ENCODE measurements around the gene SIDT2. TPM values are rescaled to one million over a fixed set of nuclear protein-coding genes. Genes with fewer than 3 reads are reported as not detected.

SIDT2 gene
- total and polyA plus RNA-seq, 2 of the 13 experiments (the other 11 are each of a cell fraction or from before 2014, with no cell fraction given), result 11.5 to 28.0 TPM

- TF ChIP-seq ZNF891 (CRISPR knock-in tag; IDR thresholded peaks at IDR 0.05) (no peak), SRSF4 (IDR thresholded peaks at IDR 0.05; ENCODE audit: low read depth, low read length, poor library complexity, severe bottlenecking) (no peak)
Observed at GRCh38 chr11:117130879-117131278, 47.7 kb upstream of the SIDT2 start (continued).

GRCh38 chr11:117134431-117134830, 44.1 kb upstream of the SIDT2 start:
- POLR2A ChIA-PET, result interaction anchor here (2.1 kb wide), 1 partner anchor 10 kb away, joined by 10 read pairs; the partner anchor contains the start of gene PAFAH1B2
- WGBS (ENCODE audit: low lambda C conversion rate), result 50% methylated on average over 2 of the region's 3 CpGs
- TF ChIP-seq TBX3 (IDR thresholded peaks at IDR 0.05; ENCODE audit: borderline replicate concordance), result no peak
- TF ChIP-seq SRF (IDR thresholded peaks at IDR 0.05; ENCODE audit: low read depth, low read length), result no peak
- TF ChIP-seq ZNF577 (CRISPR knock-in tag; IDR thresholded peaks at IDR 0.05; ENCODE audit: borderline replicate concordance, low read depth), result no peak
- TF ChIP-seq PAX8 (CRISPR knock-in tag; IDR thresholded peaks at IDR 0.05; ENCODE audit: borderline replicate concordance), result no peak
- no peak for TF ChIP-seq THRA (CRISPR knock-in tag; IDR thresholded peaks at IDR 0.05; ENCODE audit: borderline replicate concordance)
- TF ChIP-seq ZNF546 (CRISPR knock-in tag; conservative IDR thresholded peaks at IDR 0.05), result no peak
- TF ChIP-seq, protein P1, sequence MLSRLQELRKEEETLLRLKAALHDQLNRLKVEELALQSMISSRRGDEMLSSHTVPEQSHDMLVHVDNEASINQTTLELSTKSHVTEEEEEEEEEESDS (CRISPR knock-in tag; IDR thresholded peaks at IDR 0.05; ENCODE audit: borderline replicate concordance), result no peak
- TF ChIP-seq, protein P2, sequence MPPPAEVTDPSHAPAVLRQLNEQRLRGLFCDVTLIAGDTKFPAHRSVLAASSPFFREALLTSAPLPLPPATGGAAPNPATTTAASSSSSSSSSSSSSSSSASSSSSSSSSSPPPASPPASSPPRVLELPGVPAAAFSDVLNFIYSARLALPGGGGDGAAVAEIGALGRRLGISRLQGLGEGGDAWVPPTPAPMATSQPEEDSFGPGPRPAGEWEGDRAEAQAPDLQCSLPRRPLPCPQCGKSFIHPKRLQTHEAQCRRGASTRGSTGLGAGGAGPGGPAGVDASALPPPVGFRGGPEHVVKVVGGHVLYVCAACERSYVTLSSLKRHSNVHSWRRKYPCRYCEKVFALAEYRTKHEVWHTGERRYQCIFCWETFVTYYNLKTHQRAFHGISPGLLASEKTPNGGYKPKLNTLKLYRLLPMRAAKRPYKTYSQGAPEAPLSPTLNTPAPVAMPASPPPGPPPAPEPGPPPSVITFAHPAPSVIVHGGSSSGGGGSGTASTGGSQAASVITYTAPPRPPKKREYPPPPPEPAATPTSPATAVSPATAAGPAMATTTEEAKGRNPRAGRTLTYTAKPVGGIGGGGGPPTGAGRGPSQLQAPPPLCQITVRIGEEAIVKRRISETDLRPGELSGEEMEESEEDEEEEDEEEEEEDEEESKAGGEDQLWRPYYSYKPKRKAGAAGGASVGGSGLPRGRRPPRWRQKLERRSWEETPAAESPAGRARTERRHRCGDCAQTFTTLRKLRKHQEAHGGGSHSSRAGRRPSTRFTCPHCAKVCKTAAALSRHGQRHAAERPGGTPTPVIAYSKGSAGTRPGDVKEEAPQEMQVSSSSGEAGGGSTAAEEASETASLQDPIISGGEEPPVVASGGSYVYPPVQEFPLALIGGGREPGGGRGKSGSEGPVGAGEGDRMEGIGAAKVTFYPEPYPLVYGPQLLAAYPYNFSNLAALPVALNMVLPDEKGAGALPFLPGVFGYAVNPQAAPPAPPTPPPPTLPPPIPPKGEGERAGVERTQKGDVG (CRISPR knock-in tag; IDR thresholded peaks at IDR 0.05; ENCODE audit: borderline replicate concordance), result no peak
- TF ChIP-seq KLF16 (CRISPR knock-in tag; IDR thresholded peaks at IDR 0.05), result no peak
- TF ChIP-seq, protein P3, sequence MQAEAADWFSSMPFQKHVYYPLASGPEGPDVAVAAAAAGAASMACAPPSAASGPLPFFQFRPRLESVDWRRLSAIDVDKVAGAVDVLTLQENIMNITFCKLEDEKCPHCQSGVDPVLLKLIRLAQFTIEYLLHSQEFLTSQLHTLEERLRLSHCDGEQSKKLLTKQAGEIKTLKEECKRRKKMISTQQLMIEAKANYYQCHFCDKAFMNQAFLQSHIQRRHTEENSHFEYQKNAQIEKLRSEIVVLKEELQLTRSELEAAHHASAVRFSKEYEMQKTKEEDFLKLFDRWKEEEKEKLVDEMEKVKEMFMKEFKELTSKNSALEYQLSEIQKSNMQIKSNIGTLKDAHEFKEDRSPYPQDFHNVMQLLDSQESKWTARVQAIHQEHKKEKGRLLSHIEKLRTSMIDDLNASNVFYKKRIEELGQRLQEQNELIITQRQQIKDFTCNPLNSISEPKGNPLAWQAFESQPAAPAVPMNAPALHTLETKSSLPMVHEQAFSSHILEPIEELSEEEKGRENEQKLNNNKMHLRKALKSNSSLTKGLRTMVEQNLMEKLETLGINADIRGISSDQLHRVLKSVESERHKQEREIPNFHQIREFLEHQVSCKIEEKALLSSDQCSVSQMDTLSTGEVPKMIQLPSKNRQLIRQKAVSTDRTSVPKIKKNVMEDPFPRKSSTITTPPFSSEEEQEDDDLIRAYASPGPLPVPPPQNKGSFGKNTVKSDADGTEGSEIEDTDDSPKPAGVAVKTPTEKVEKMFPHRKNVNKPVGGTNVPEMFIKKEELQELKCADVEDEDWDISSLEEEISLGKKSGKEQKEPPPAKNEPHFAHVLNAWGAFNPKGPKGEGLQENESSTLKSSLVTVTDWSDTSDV (CRISPR knock-in tag; IDR thresholded peaks at IDR 0.05), result no peak
- no peak for TF ChIP-seq ZFX (CRISPR knock-in tag; IDR thresholded peaks at IDR 0.05; ENCODE audit: low read depth)

More at GRCh38 chr11:117134431-117134830, 44.1 kb upstream of the SIDT2 start:
- Histone ChIP-seq H3K79me2 (ENCODE audit: insufficient read depth, low read length) (no peaks in the 10 kb centered on the region), H3K36me3 (replicated peaks in 1 of 2; ENCODE audit: control insufficient read depth in 1 of 2, insufficient read depth in 2 of 2, low read length in 2 of 2) (no peaks in the 10 kb centered on the region), H3K9ac (ENCODE audit: insufficient read depth, low read depth, low read length) (no peak overlapping the region), H2AFZ (ENCODE audit: low read length) (no peak overlapping the region), H3K4me3 (replicated peaks in 1 of 3; ENCODE audit: insufficient read depth in 1 of 3, low read depth in 2 of 3, low read length in 3 of 3) (no peak overlapping the region), H3K4me1 (ENCODE audit: insufficient read depth, low read length) (peaks cover 12% of the 10 kb centered on the region), H4K20me1 (ENCODE audit: insufficient read depth, low read length) (no peaks in the 10 kb centered on the region), H3K4me2 (ENCODE audit: low read depth, low read length) (no peak overlapping the region), H3K27ac (ENCODE audit: extremely low read length, insufficient read depth, low read length) (no peak overlapping the region), H3K9me3 (ENCODE audit: low read length) (no peaks in the 10 kb centered on the region), H3K27me3 (ENCODE audit: control insufficient read depth in 1 of 2, insufficient read depth in 2 of 2, low read length in 2 of 2) (no peaks in the 10 kb centered on the region; a peak in 1 of 5 replicates)
- in situ Hi-C loops (cut with HindIII; ENCODE audit: extremely low pct_ligation_motif_present, low pct_unique_long_range_greater_than_20kb), result loop anchor here (5.0 kb wide), 1 partner anchor 73 kb away; no protein-coding TSS in a partner anchor
- BruUV-seq (replicated peaks), result no TSS peak
- no peak for DNase-seq (ENCODE audit: low spot score)
- no peak for ATAC-seq
- no peak for FAIRE-seq
- CTCF ChIA-PET (ENCODE audit: low intra/inter-chr PET ratio, low total read pairs), result no interaction called here
- intact Hi-C loops (cut with micrococcal nuclease; ENCODE audit: unreplicated experiment), result loop anchor here (5.0 kb wide), 1 partner anchor 73 kb away; no protein-coding TSS in a partner anchor

Data from HepG2 (cell line).